Kidney (tissue), 14 donors: Measurements from ENCODE around the gene ZNF48. TPM values are rescaled to one million over a fixed set of nuclear protein-coding genes. Genes with fewer than 3 reads are reported as not detected.

Experiments used
- DNase-seq, 5 donors: peaks; one replicate each; pipeline ENCODE4 v3.0.0-alpha.2; 2013 to 2020
- FAIRE-seq: peaks from 2 replicates; lab custom pipeline; 2012; peaks lifted over from hg19 to GRCh38; lab: Jason Lieb, UNC
- H3K27ac ChIP-seq, 2 donors: one replicate each; pipeline ENCODE4 v1.7.0; 2013; ENCODE audit warnings: low read depth in 2 of 2, low read length in 2 of 2, inconsistent platforms in 1 of 2
- H3K27me3 ChIP-seq: one replicate; pipeline ENCODE4 v1.7.1; 2013; ENCODE audit warnings: low read length, inconsistent platforms; ENCODE audit not compliant: control insufficient read depth, insufficient read depth
- H3K36me3 ChIP-seq, 3 donors: one replicate each; pipeline versions ENCODE4 v1.7.0 to v1.7.1; 2013; ENCODE audit warnings: low read length in 3 of 3, control low read depth in 1 of 3, inconsistent platforms in 1 of 3; ENCODE audit not compliant: insufficient read depth in 3 of 3, control insufficient read depth in 2 of 3
- H3K4me1 ChIP-seq, 3 donors: one replicate each; pipeline versions ENCODE4 v1.7.0 to v1.7.1; 2013; ENCODE audit warnings: low read length in 3 of 3, inconsistent platforms in 1 of 3, low read depth in 1 of 3; ENCODE audit not compliant: control insufficient read depth in 2 of 3, insufficient read depth in 2 of 3
- H3K4me3 ChIP-seq, 3 donors: one replicate each; pipeline versions ENCODE4 v1.7.0 to v1.8.1; 2013; ENCODE audit warnings: low read length in 3 of 3, control low read depth in 1 of 3, inconsistent platforms in 1 of 3
- H3K9ac ChIP-seq, 3 donors: one replicate each; pipeline versions ENCODE4 v1.7.0 to v1.7.1; 2013; ENCODE audit warnings: low read length in 3 of 3, control low read depth in 1 of 3, inconsistent platforms in 1 of 3
- H3K9me3 ChIP-seq, 3 donors: one replicate each; pipeline versions ENCODE4 v1.7.0 to v1.7.1; 2013; ENCODE audit warnings: low read length in 3 of 3, control low read depth in 1 of 3, inconsistent platforms in 1 of 3; ENCODE audit not compliant: control insufficient read depth in 2 of 3, insufficient read depth in 1 of 3
- intact Hi-C: fragments of 100-400 bp; cut with DNase I; formaldehyde crosslinking; loops from one replicate; pipeline ENCODE4 v1.11.1; 2022
- polyA plus RNA-seq: library from polyadenylated mRNA; stranded (reverse); fragments of 350-450 nt; fragmentation: Illumina TruSeq; extraction: RNeasy Lipid Tissue Mini Kit (QIAGEN cat#74804); gene quantifications from one replicate; pipeline ENCODE4 v1.2.3, GENCODE V29; 2014; ENCODE audit warnings: low read depth, low replicate concordance; ENCODE audit not compliant: insufficient read depth
- total RNA-seq: library from RNA; stranded (reverse); fragmentation: NEBNext Ultra II Directional; extraction: Animal tissue kit (Norgen Biotek cat#: 25700); gene quantifications from one replicate; pipeline ENCODE4 v1.2.1, GENCODE V29; 2021
- TF ChIP-seq, protein P1 (sequence below): IDR thresholded peaks from 3 replicates; pipeline ENCODE4 v1.5.1; 2012; ENCODE audit warnings: mild to moderate bottlenecking, moderate library complexity, borderline replicate concordance; ENCODE audit not compliant: insufficient read depth; ENCODE audit errors: extremely low read depth
- donor health status: control.
- donor health status: control.
- donor health status: control.
- donor health status: control.
- donor health status: control.
- donor health status: DM: yes; HTN: yes; CAD: no.
- donor health status: Normal renal cell carcinoma (clear cell type).

Gene ZNF48
- total and polyA plus RNA-seq, 2 donors from 2014 or later: 6.9 to 9.7 TPM

DNA sequence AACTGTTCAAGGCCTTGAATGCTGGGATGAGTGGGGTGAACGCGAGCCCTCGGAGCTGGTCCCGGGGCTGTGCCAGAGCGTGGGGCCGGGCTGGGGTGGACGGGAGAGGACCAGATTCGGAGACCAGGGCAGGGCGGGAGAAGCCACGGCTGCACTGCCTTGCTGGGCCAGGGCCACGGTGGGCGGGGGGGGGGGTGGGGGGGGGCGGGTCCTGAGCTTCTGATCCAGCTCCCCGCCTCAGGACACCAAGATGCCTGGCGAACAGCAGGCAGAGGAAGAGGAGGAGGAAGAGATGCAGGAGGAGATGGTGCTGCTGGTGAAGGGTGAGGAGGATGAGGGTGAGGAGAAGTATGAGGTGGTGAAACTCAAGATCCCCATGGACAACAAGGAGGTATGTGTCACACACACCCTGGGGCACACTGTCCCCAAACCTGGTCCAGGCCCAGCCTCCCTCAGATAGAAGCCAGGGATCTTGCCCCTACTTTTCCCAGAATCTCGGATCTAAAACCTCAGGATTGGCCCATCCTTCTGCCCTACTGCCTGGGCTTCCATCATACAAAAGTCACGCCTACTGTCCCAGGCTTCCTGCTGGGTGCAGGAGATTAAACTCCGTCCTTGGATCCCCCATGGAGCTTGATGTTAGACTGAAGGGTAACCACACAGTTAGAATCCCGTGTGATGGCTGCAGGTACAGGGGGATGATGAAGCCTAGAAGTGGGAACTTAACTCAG lies 12.7 kb downstream of the ZNF48 start:
- H3K27ac ChIP-seq: peak overlapping the region; percentile 77 to 88
- H3K36me3 ChIP-seq: peaks cover 0 to 2% (median 0%) of the 10 kb centered on the region in 3 donors
- peak overlapping the region; percentile 61 to 65 (median 65) for H3K4me3 ChIP-seq
- no peaks in the 10 kb centered on the region for H3K9me3 ChIP-seq
- no peaks in the 10 kb centered on the region for H3K27me3 ChIP-seq
- H3K9ac ChIP-seq: peak overlapping the region; percentile 15 to 42 (median 26)
- intact Hi-C loops: no loop called here
- TF ChIP-seq, protein P1, sequence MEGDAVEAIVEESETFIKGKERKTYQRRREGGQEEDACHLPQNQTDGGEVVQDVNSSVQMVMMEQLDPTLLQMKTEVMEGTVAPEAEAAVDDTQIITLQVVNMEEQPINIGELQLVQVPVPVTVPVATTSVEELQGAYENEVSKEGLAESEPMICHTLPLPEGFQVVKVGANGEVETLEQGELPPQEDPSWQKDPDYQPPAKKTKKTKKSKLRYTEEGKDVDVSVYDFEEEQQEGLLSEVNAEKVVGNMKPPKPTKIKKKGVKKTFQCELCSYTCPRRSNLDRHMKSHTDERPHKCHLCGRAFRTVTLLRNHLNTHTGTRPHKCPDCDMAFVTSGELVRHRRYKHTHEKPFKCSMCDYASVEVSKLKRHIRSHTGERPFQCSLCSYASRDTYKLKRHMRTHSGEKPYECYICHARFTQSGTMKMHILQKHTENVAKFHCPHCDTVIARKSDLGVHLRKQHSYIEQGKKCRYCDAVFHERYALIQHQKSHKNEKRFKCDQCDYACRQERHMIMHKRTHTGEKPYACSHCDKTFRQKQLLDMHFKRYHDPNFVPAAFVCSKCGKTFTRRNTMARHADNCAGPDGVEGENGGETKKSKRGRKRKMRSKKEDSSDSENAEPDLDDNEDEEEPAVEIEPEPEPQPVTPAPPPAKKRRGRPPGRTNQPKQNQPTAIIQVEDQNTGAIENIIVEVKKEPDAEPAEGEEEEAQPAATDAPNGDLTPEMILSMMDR: no peak
- peaks cover 0 to 17% (median 14%) of the 10 kb centered on the region in 3 donors for H3K4me1 ChIP-seq
- no peak for FAIRE-seq
- DNase-seq: no peak

DNA sequence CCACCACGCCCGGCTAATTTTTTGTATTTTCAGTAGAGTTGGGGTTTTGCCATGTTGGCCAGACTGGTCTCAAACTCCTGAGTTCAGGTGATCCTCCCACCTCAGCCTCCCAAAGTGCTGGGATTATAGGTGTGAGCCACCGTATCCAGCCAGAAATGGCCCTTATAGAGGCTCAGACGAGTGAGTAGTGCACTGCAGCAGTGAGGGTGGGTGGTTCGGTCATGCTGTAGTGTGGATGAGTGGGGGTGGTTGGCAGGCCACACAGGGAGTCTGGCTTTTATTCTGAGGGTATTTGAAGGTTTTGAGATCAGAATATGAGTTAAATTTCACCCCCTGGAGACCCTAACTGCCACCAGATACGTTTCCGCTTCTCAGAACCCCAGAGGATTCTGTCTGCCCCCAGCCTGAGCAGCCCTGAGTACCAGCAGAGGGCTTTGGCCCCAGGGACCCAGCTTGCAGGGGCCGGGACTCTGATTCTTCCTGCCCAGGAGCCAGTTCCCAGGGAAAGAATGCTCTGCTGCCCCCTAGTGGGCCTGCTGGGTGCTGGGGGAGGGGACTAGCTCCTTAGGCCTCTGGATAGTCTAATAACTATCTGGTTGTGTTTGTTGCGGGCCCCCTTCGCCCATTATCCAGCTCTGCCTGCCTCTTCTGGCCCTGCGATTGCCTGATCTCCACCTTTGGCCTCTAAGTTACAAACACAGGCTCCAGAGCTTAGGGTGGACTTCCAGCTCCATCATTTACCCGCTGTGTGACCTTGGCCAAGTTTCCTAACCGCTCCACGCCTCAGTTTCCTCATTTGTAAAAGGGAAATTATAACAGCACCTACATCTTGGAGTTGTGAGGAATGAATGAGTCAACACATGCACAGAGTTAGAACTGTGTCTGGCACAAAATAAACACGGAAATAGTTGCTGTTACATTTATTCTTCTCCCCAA lies 14.2 kb downstream of the ZNF48 start:
- Histone ChIP-seq H3K9ac (peak overlapping the region in 1 of 3 donors; percentile 43), H3K27me3 (no peaks in the 10 kb centered on the region), H3K4me1 (peaks cover 0 to 25% (median 17%) of the 10 kb centered on the region in 3 donors), H3K36me3 (peaks cover 0 to 5% (median 4%) of the 10 kb centered on the region in 3 donors), H3K9me3 (no peaks in the 10 kb centered on the region), H3K4me3 (peak overlapping the region in 1 of 3 donors; percentile 25), H3K27ac (peak overlapping the region in 1 of 2 donors; percentile 30)
- DNase-seq (peak; percentile 93 to 96 (median 94)), FAIRE-seq (no peak)
- TF ChIP-seq, protein P1: peak; percentile 96
- intact Hi-C loops: no loop called here

DNA sequence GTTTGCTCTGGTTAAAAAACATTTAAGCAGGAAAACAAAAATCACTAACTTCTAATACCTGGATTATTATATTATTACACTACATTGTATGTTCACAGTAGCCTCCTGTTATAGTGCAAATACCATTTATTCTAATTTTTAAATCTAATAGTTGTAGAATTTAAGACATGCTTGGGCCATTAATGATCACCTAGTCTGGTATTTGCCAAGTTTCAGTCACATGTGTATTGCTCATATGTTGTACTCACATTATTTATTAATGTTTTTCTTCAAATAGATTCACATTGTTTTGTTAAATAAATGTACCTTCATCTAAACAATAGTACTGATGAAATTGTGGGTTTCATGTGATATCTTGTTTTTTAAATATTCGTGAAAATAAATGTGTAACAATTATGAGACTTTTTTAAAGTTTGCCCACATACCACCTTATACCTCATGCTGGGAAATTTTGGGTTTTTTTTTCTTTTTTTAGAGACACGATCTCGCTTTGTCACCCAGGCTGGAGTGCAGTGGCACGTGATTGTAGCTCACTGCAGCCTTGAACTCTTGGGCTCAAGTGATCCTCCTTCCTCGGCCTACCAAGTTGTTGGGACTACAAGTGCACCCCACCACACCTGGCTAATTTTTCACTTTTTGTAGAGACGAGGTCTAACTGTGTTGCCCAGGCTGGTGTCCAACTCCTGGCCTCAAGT lies 18.0 kb downstream of the ZNF48 start:
- peaks cover 0 to 25% (median 12%) of the 10 kb centered on the region in 3 donors for H3K4me1 ChIP-seq
- FAIRE-seq (peak; percentile 21), DNase-seq (no peak)
- intact Hi-C loops: no loop called here
- H3K9me3 ChIP-seq: no peaks in the 10 kb centered on the region
- no peaks in the 10 kb centered on the region for H3K27me3 ChIP-seq
- H3K36me3 ChIP-seq: peaks cover 0 to 5% (median 4%) of the 10 kb centered on the region in 3 donors
- TF ChIP-seq, protein P1: no peak
- peak overlapping the region in 1 of 3 donors; percentile 80 for H3K9ac ChIP-seq
- H3K27ac ChIP-seq: peak overlapping the region; percentile 79 to 92
- H3K4me3 ChIP-seq: no peak overlapping the region
